IMR-90 (cell line): ENCODE data around the gene PRKAG2.

Source experiments
- RAD21 ChIP-seq: IDR thresholded peaks from 2 replicates; pipeline ENCODE4 v1.6.1; 2012; ENCODE audit warnings: low read length, improper control_type of control experiment
- TF ChIP-seq, protein P1 (sequence below): conservative IDR thresholded peaks from 2 replicates; pipeline ENCODE4 v1.5.1; 2012; ENCODE audit warnings: mild to moderate bottlenecking, low read depth, low read length, improper control_type of control experiment

DNA sequence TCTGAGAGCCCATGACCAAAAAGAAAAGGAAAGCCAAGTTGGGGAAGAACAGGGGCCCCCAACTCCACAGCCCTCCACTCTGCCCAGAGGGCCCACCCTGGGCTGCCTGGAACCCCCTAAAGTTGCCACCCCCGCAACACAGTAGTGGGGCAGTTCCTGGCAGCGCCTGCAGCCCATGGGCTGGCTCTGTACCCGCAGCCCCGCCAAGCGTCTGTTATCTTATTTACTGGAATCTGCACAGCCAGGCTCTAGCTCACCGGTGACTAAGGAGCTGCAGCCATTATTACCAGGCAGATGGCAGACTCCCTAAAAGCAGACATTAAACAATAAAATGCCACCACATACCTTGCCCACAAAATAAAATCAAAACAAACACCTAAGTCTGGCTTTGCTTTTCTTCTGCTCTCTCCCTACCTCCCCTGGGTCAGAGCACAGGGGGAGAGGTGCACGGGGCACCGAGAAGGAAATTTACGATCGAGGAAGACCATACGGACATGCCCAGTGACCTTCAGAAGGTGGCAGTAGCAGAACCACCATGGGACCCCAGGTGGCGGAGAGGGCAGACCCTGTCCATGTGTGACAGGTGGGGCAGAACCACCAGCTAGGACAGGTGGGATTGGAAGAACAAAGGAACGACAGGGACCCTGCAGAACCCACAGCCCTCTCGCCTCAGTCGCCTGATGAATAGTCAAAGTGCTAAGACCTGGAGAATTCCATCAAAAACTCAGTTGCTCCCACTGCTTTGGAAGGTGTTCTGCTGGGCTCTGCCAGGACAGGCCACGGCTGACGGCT lies 66.3 kb downstream of the PRKAG2 start:
- TF ChIP-seq, protein P1, sequence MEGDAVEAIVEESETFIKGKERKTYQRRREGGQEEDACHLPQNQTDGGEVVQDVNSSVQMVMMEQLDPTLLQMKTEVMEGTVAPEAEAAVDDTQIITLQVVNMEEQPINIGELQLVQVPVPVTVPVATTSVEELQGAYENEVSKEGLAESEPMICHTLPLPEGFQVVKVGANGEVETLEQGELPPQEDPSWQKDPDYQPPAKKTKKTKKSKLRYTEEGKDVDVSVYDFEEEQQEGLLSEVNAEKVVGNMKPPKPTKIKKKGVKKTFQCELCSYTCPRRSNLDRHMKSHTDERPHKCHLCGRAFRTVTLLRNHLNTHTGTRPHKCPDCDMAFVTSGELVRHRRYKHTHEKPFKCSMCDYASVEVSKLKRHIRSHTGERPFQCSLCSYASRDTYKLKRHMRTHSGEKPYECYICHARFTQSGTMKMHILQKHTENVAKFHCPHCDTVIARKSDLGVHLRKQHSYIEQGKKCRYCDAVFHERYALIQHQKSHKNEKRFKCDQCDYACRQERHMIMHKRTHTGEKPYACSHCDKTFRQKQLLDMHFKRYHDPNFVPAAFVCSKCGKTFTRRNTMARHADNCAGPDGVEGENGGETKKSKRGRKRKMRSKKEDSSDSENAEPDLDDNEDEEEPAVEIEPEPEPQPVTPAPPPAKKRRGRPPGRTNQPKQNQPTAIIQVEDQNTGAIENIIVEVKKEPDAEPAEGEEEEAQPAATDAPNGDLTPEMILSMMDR, result no peak
- no peak for TF ChIP-seq RAD21
